Measurements from ENCODE around the gene KRTAP9-9. TPM values are rescaled to one million over a fixed set of nuclear protein-coding genes. Genes with fewer than 3 reads are reported as not detected.

Gene KRTAP9-9
- polyA plus RNA-seq, 3 donors: not detected

Other genes starting within 250 kb of the KRTAP9-9 start
- not detected for gene KRTAP3-1, start 246.3 kb upstream of the KRTAP9-9 start, polyA plus RNA-seq (ENCODE audit: insufficient read length in 3 of 3)
- not detected for gene KRTAP1-5, start 228.2 kb upstream of the KRTAP9-9 start, polyA plus RNA-seq (ENCODE audit: insufficient read length in 3 of 3)
- gene KRTAP1-4, start 225.2 kb upstream of the KRTAP9-9 start, polyA plus RNA-seq (ENCODE audit: insufficient read length in 3 of 3): not detected
- not detected for gene KRTAP1-3, start 220.5 kb upstream of the KRTAP9-9 start, polyA plus RNA-seq (ENCODE audit: insufficient read length in 3 of 3)
- gene KRTAP1-1, start 213.9 kb upstream of the KRTAP9-9 start, polyA plus RNA-seq (ENCODE audit: insufficient read length in 3 of 3): not detected
- gene KRTAP2-1, start 208.1 kb upstream of the KRTAP9-9 start, polyA plus RNA-seq (ENCODE audit: insufficient read length in 3 of 3): not detected
- gene KRTAP2-2, start 200.2 kb upstream of the KRTAP9-9 start, polyA plus RNA-seq (ENCODE audit: insufficient read length in 3 of 3): not detected
- gene KRTAP2-3, start 195.3 kb upstream of the KRTAP9-9 start, polyA plus RNA-seq (ENCODE audit: insufficient read length in 3 of 3): not detected
- gene KRTAP2-4, start 189.5 kb upstream of the KRTAP9-9 start, polyA plus RNA-seq (ENCODE audit: insufficient read length in 3 of 3): not detected
- not detected for gene KRTAP4-7, start 171.2 kb upstream of the KRTAP9-9 start, polyA plus RNA-seq (ENCODE audit: insufficient read length in 3 of 3)
- not detected for gene KRTAP4-8, start 157.2 kb upstream of the KRTAP9-9 start, polyA plus RNA-seq (ENCODE audit: insufficient read length in 3 of 3)
- gene KRTAP4-16, start 153.2 kb upstream of the KRTAP9-9 start, polyA plus RNA-seq (ENCODE audit: insufficient read length in 3 of 3): not detected
- gene KRTAP4-9, start 150.0 kb upstream of the KRTAP9-9 start, polyA plus RNA-seq (ENCODE audit: insufficient read length in 3 of 3): not detected
- not detected for gene KRTAP4-11, start 137.0 kb upstream of the KRTAP9-9 start, polyA plus RNA-seq (ENCODE audit: insufficient read length in 3 of 3)
- gene KRTAP4-12, start 131.2 kb upstream of the KRTAP9-9 start, polyA plus RNA-seq (ENCODE audit: insufficient read length in 3 of 3): not detected
- not detected for gene KRTAP4-6, start 114.8 kb upstream of the KRTAP9-9 start, polyA plus RNA-seq (ENCODE audit: insufficient read length in 3 of 3)
- not detected for gene KRTAP4-5, start 105.6 kb upstream of the KRTAP9-9 start, polyA plus RNA-seq (ENCODE audit: insufficient read length in 3 of 3)
- gene KRTAP4-4, start 94.6 kb upstream of the KRTAP9-9 start, polyA plus RNA-seq (ENCODE audit: insufficient read length in 3 of 3): not detected
- gene KRTAP4-3, start 87.2 kb upstream of the KRTAP9-9 start, polyA plus RNA-seq (ENCODE audit: insufficient read length in 3 of 3): not detected
- not detected for gene KRTAP4-2, start 77.2 kb upstream of the KRTAP9-9 start, polyA plus RNA-seq (ENCODE audit: insufficient read length in 3 of 3)
- not detected for gene KRTAP4-1, start 70.5 kb upstream of the KRTAP9-9 start, polyA plus RNA-seq (ENCODE audit: insufficient read length in 3 of 3)
- gene KRTAP9-1, start 65.5 kb upstream of the KRTAP9-9 start, polyA plus RNA-seq (ENCODE audit: insufficient read length in 3 of 3): not detected
- not detected for gene KRTAP9-2, start 28.7 kb upstream of the KRTAP9-9 start, polyA plus RNA-seq (ENCODE audit: insufficient read length in 3 of 3)
- gene KRTAP9-3, start 22.9 kb upstream of the KRTAP9-9 start, polyA plus RNA-seq (ENCODE audit: insufficient read length in 3 of 3): not detected
- gene KRTAP9-8, start 17.4 kb upstream of the KRTAP9-9 start, polyA plus RNA-seq (ENCODE audit: insufficient read length in 3 of 3): not detected
- gene KRTAP9-4, start 5.7 kb upstream of the KRTAP9-9 start, polyA plus RNA-seq (ENCODE audit: insufficient read length in 3 of 3): not detected
- under 1 TPM in 2 of 3 donors, not detected in 1; 0.09 to 0.22 TPM for gene KRTAP9-6, start 10.0 kb downstream of the KRTAP9-9 start, polyA plus RNA-seq (ENCODE audit: insufficient read length in 3 of 3)
- not detected for gene KRTAP9-7, start 20.3 kb downstream of the KRTAP9-9 start, polyA plus RNA-seq (ENCODE audit: insufficient read length in 3 of 3)
- not detected for gene KRTAP29-1, start 47.5 kb downstream of the KRTAP9-9 start, polyA plus RNA-seq (ENCODE audit: insufficient read length in 3 of 3)
- gene KRTAP16-1, start 53.9 kb downstream of the KRTAP9-9 start, polyA plus RNA-seq (ENCODE audit: insufficient read length in 3 of 3): not detected
- gene KRTAP17-1, start 60.3 kb downstream of the KRTAP9-9 start, polyA plus RNA-seq (ENCODE audit: insufficient read length in 3 of 3): not detected
- gene KRT33A, start 95.4 kb downstream of the KRTAP9-9 start, polyA plus RNA-seq (ENCODE audit: insufficient read length in 3 of 3): under 1 TPM in 1 of 3 donors, not detected in 2; 0.18 TPM
- not detected for gene KRT33B, start 114.4 kb downstream of the KRTAP9-9 start, polyA plus RNA-seq (ENCODE audit: insufficient read length in 3 of 3)
- not detected for gene KRT34, start 126.9 kb downstream of the KRTAP9-9 start, polyA plus RNA-seq (ENCODE audit: insufficient read length in 3 of 3)
- gene KRT31, start 142.2 kb downstream of the KRTAP9-9 start, polyA plus RNA-seq (ENCODE audit: insufficient read length in 3 of 3): not detected
- not detected for gene KRT37, start 169.2 kb downstream of the KRTAP9-9 start, polyA plus RNA-seq (ENCODE audit: insufficient read length in 3 of 3)
- gene KRT38, start 185.6 kb downstream of the KRTAP9-9 start, polyA plus RNA-seq (ENCODE audit: insufficient read length in 3 of 3): not detected
- not detected for gene KRT32, start 212.0 kb downstream of the KRTAP9-9 start, polyA plus RNA-seq (ENCODE audit: insufficient read length in 3 of 3)
- gene KRT35, start 225.8 kb downstream of the KRTAP9-9 start, polyA plus RNA-seq (ENCODE audit: insufficient read length in 3 of 3): under 1 TPM in 1 of 3 donors, not detected in 2; 0.04 TPM
- not detected for gene KRT36, start 234.5 kb downstream of the KRTAP9-9 start, polyA plus RNA-seq (ENCODE audit: insufficient read length in 3 of 3)